HEK293T (cell line): ENCODE data around the gene CNTRL.

Experiments used
- ARNT ChIP-seq: fragments of 450-650 bp; IDR thresholded peaks from 2 replicates; pipeline ENCODE4 v1.6.1; 2017; ENCODE audit warnings: mild to moderate bottlenecking
- BHLHE40 ChIP-seq: fragments of 450-650 bp; IDR thresholded peaks from 2 replicates; pipeline ENCODE4 v1.6.1; 2016; ENCODE audit warnings: mild to moderate bottlenecking, moderate library complexity, borderline replicate concordance
- ELF4 ChIP-seq: fragments of 450-650 bp; IDR thresholded peaks from 2 replicates; pipeline ENCODE4 v1.6.1; 2017; ENCODE audit warnings: antibody characterized with exemption
- FOXA1 ChIP-seq: fragments of 450-650 bp; IDR thresholded peaks from 2 replicates; pipeline ENCODE4 v1.6.1; 2016; ENCODE audit warnings: mild to moderate bottlenecking
- FOXK2 ChIP-seq: fragments of 450-650 bp; IDR thresholded peaks from 2 replicates; pipeline ENCODE4 v1.6.1; 2016; ENCODE audit warnings: mild to moderate bottlenecking
- FOXM1 ChIP-seq: fragments of 450-650 bp; IDR thresholded peaks from 2 replicates; pipeline ENCODE4 v1.6.1; 2017; ENCODE audit warnings: mild to moderate bottlenecking, borderline replicate concordance
- HDGF ChIP-seq: fragments of 450-650 bp; IDR thresholded peaks from 2 replicates; pipeline ENCODE4 v1.6.1; 2017; ENCODE audit warnings: antibody characterized with exemption, borderline replicate concordance
- NFRKB ChIP-seq: fragments of 450-650 bp; IDR thresholded peaks from 2 replicates; pipeline ENCODE4 v1.6.1; 2016; ENCODE audit warnings: mild to moderate bottlenecking, moderate library complexity
- PKNOX1 ChIP-seq: fragments of 450-650 bp; IDR thresholded peaks from 2 replicates; pipeline ENCODE4 v1.6.1; 2016
- SP1 ChIP-seq: fragments of 450-650 bp; IDR thresholded peaks from 2 replicates; pipeline ENCODE4 v1.6.1; 2017
- SUZ12 ChIP-seq: fragments of 450-650 bp; IDR thresholded peaks from 2 replicates; pipeline ENCODE4 v1.6.1; 2016; ENCODE audit warnings: mild to moderate bottlenecking
- TARDBP ChIP-seq: fragments of 450-650 bp; IDR thresholded peaks from 2 replicates; pipeline ENCODE4 v1.6.1; 2016

DNA sequence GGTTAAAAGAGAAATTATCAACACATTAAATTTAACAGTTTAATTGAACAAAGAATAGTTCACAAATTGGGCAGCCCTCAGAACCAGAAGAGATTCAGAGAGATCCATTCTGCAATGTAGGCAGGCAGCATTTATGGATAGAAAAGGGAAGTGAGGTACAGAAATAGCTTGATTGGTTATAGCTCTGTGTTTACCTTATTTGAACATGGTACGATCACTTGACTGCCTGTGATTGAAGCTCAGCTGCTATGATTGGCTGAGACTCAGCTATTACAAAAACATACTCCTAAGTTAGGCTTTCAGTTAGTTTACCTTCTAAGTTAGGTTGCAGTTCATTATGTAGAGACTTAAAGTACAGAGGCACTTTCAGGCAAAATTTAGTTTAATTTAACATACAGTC is 7.3 kb downstream of the CNTRL start:
- TF ChIP-seq ARNT (no peak), SP1 (no peak), PKNOX1 (no peak), FOXM1 (no peak), NFRKB (no peak), HDGF (no peak), SUZ12 (no peak), TARDBP (no peak), BHLHE40 (no peak), ELF4 (no peak), FOXK2 (no peak), FOXA1 (no peak)
